CD4-positive, alpha-beta memory T cell (primary cell): Measurements from ENCODE around the gene MMP7. TPM values are rescaled to one million over a fixed set of nuclear protein-coding genes. Genes with fewer than 3 reads are reported as not detected.
A peak's percentile ranks its signal among the peaks of the same experiment; 100 is the strongest.

Experiments
- CTCF ChIA-PET: fragments of 350-600 bp; sonication (Branson Sonifier 250); formaldehyde crosslinking; loops from one replicate; lab custom pipeline; 2021; ENCODE audit warnings: inconsistent platforms; ENCODE audit not compliant: partially characterized antibody; lab: Charles Lee
- POLR2A ChIA-PET: fragments of 350-600 bp; sonication (Branson Sonifier 250); formaldehyde crosslinking; loops from one replicate; lab custom pipeline; 2021; ENCODE audit not compliant: partially characterized antibody; lab: Charles Lee
- DNase-seq, 5 donors: peaks; one replicate each; pipeline versions ENCODE4 v3.0.0 to v3.0.0-alpha.2; 2020 to 2022; ENCODE audit warnings: mixed read lengths in 1 of 5
- H3K27ac ChIP-seq: one replicate; pipeline ENCODE4 v1.7.0; 2013; ENCODE audit warnings: low read depth, low read length
- H3K27me3 ChIP-seq: 2 replicates; pipeline ENCODE4 v1.7.0; 2013; ENCODE audit warnings: mild to moderate bottlenecking, low read length, moderate library complexity; ENCODE audit not compliant: insufficient read depth
- H3K36me3 ChIP-seq: 2 replicates; pipeline ENCODE4 v1.7.0; 2013; ENCODE audit warnings: mild to moderate bottlenecking, low read length, moderate library complexity; ENCODE audit not compliant: insufficient read depth
- H3K4me1 ChIP-seq: 2 replicates; pipeline ENCODE4 v1.7.0; 2013; ENCODE audit warnings: mild to moderate bottlenecking, low read length, moderate library complexity; ENCODE audit not compliant: insufficient read depth
- H3K4me3 ChIP-seq, 2 donors: one replicate each; pipeline ENCODE4 v1.7.0; 2013; ENCODE audit warnings: low read length in 2 of 2, mild to moderate bottlenecking in 1 of 2
- H3K9me3 ChIP-seq, 2 donors: one replicate each; pipeline ENCODE4 v1.7.0; 2013; ENCODE audit warnings: low read length in 2 of 2, control low read depth in 1 of 2; ENCODE audit not compliant: control insufficient read depth in 1 of 2
- H3K27ac Mint-ChIP-seq, 7 donors: one replicate each; pipeline ENCODE4 v1.8.0; 2020 to 2021; ENCODE audit warnings: mixed read lengths in 7 of 7, mild to moderate bottlenecking in 6 of 7, inconsistent platforms in 3 of 7, moderate library complexity in 3 of 7
- H3K27me3 Mint-ChIP-seq, 2 donors: one replicate each; pipeline ENCODE4 v1.8.0; 2020 to 2021; ENCODE audit warnings: mixed read lengths in 2 of 2
- H3K36me3 Mint-ChIP-seq, 2 donors: one replicate each; pipeline ENCODE4 v1.8.0; 2020 to 2021; ENCODE audit warnings: mixed read lengths in 2 of 2, inconsistent platforms in 1 of 2, mild to moderate bottlenecking in 1 of 2
- H3K4me1 Mint-ChIP-seq, 4 donors: one replicate each; pipeline ENCODE4 v1.8.0; 2020 to 2021; ENCODE audit warnings: mixed read lengths in 4 of 4, mild to moderate bottlenecking in 1 of 4
- H3K4me3 Mint-ChIP-seq, 8 donors: one replicate each; pipeline ENCODE4 v1.8.0; 2020 to 2021; ENCODE audit warnings: mixed read lengths in 8 of 8, mild to moderate bottlenecking in 7 of 8, moderate library complexity in 6 of 8, inconsistent platforms in 3 of 8
- H3K9me3 Mint-ChIP-seq, 8 donors: one replicate each; pipeline ENCODE4 v1.8.0; 2020 to 2021; ENCODE audit warnings: mixed read lengths in 8 of 8, mild to moderate bottlenecking in 5 of 8, inconsistent platforms in 3 of 8, moderate library complexity in 1 of 8
- intact Hi-C: fragments of 100-400 bp; cut with micrococcal nuclease; formaldehyde crosslinking; loops from one replicate; pipeline ENCODE4 v1.15.1; 2023
- polyA plus RNA-seq, 2 donors: library from polyadenylated mRNA; unstranded; fragments of 300-500 nt; fragmentation: Illumina TruSeq; gene quantifications; one replicate each; pipeline ENCODE4 v1.2.3, GENCODE V29; 2021
- total RNA-seq, 2 experiments: library from RNA; stranded (reverse); gene quantifications; one replicate each; pipeline ENCODE4 v1.2.3, GENCODE V29; 2021

Gene MMP7
- not detected for total RNA-seq
- not detected for polyA plus RNA-seq

DNA sequence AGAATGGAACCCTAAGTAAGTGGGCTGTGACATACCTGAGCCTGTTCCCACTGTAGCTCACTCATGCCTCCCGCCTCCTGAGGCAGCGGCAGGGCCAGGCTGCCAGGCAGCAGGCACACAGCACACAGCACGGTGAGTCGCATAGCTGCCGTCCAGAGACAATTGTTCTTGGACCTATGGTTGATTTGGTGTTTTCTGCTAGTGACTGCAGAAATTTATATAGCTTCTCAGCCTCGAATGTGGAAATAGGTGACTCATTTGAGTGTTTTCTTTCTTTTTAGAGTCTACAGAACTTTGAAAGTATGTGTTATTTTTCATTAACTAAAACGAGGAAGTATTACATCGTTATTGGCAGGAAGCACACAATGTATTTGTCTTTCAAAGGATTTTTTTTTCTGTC, at the start of gene MMP7:
MMP7 (minus strand) TSS at position 190 of the 400 bp plus-strand sequence; CDS start at position 143, 47 bp downstream.
- Mint-ChIP-seq H3K27me3 (peaks cover 5 to 8% of the 10 kb centered on the region in 2 donors), H3K9me3 (no peaks in the 10 kb centered on the region), H3K36me3 (no peaks in the 10 kb centered on the region), H3K4me1 (peaks cover 1 to 6% (median 4%) of the 10 kb centered on the region in 4 donors), H3K27ac (no peak within 1 kb of the TSS), H3K4me3 (no peak within 1 kb of the TSS)
- intact Hi-C loops = no loop called here
- peaks cover 5% of the 10 kb centered on the region for H3K27me3 ChIP-seq
- H3K36me3 ChIP-seq = no peaks in the 10 kb centered on the region
- ChIA-PET CTCF (no interaction called here), POLR2A (no interaction called here)
- DNase-seq = no peak
- H3K27ac ChIP-seq = no peak within 1 kb of the TSS
- H3K9me3 ChIP-seq = no peaks in the 10 kb centered on the region
- H3K4me3 ChIP-seq = no peak within 1 kb of the TSS
- no peaks in the 10 kb centered on the region for H3K4me1 ChIP-seq

DNA sequence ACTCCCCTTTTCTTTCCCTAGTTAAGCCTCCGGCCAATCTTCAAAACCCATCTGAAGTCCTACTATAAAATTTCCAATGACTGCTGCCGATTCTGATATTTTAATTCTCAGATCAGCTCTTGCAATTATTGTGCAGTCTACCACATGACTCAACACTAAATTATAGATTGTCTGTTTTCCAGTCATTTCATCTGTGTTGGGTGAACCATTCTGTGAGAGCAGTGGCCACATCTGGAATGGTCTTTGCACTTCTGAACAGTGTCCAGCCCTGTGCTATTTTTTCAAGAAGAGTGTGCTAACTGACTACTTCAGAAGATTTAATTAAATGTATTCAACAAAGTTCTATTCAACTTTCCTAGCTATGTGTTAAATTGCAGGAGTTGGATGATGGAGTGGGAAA, 47.2 kb upstream of the MMP7 start:
- Histone ChIP-seq H3K36me3 (no peaks in the 10 kb centered on the region), H3K9me3 (no peaks in the 10 kb centered on the region), H3K4me3 (no peak overlapping the region), H3K27me3 (no peaks in the 10 kb centered on the region), H3K27ac (no peak overlapping the region), H3K4me1 (peaks cover 23% of the 10 kb centered on the region)
- Mint-ChIP-seq H3K9me3 (no peaks in the 10 kb centered on the region), H3K36me3 (no peaks in the 10 kb centered on the region), H3K27ac (peak overlapping the region in 1 of 7 donors; percentile 33), H3K4me3 (peak overlapping the region in 2 of 8 donors; percentile 8 to 66), H3K27me3 (no peaks in the 10 kb centered on the region), H3K4me1 (peaks cover 18 to 30% (median 25%) of the 10 kb centered on the region in 4 donors)
- ChIA-PET CTCF (no interaction called here), POLR2A (no interaction called here)
- no peak for DNase-seq
- intact Hi-C loops = no loop called here

GRCh38 chr11:102577182-102577581, 46.6 kb upstream of the MMP7 start:
- intact Hi-C loops = no loop called here
- Mint-ChIP-seq H3K27me3 (peaks cover 0 to under 1% of the 10 kb centered on the region in 2 donors), H3K27ac (peak overlapping the region in 4 of 7 donors; percentile 2 to 33 (median 16)), H3K4me1 (peaks cover 18 to 30% (median 25%) of the 10 kb centered on the region in 4 donors), H3K4me3 (peak overlapping the region in 6 of 8 donors; percentile 1 to 69 (median 30)), H3K9me3 (peaks cover 0 to under 1% (median 0%) of the 10 kb centered on the region in 8 donors), H3K36me3 (no peaks in the 10 kb centered on the region)
- no peak for DNase-seq
- CTCF ChIA-PET = interaction anchor here (1.2 kb wide), 1 partner anchor 35 kb away, joined by 6 read pairs; no protein-coding TSS in a partner anchor
- Histone ChIP-seq H3K9me3 (no peaks in the 10 kb centered on the region), H3K4me3 (no peak overlapping the region), H3K27me3 (no peaks in the 10 kb centered on the region), H3K27ac (no peak overlapping the region), H3K36me3 (no peaks in the 10 kb centered on the region), H3K4me1 (peaks cover 23% of the 10 kb centered on the region)
- POLR2A ChIA-PET = no interaction called here

- Mint-ChIP-seq H3K27ac (peak overlapping the region in 5 of 7 donors; percentile 20 to 80 (median 43)), H3K36me3 (no peaks in the 10 kb centered on the region), H3K4me3 (peak overlapping the region in 7 of 8 donors; percentile 1 to 49 (median 29)), H3K27me3 (peaks cover 0 to 2% of the 10 kb centered on the region in 2 donors), H3K4me1 (peaks cover 18 to 30% (median 25%) of the 10 kb centered on the region in 4 donors), H3K9me3 (peaks cover 0 to 2% (median 0%) of the 10 kb centered on the region in 8 donors)
- no peaks in the 10 kb centered on the region for H3K36me3 ChIP-seq
- no peak overlapping the region for H3K27ac ChIP-seq
- CTCF ChIA-PET = interaction anchor here (1.0 to 1.2 kb wide), 2 partner anchors 36 to 234 kb away, joined by 4 to 6 read pairs; no protein-coding TSS in a partner anchor
- H3K4me3 ChIP-seq = no peak overlapping the region
- POLR2A ChIA-PET = interaction anchor here (0.8 to 0.9 kb wide), 2 partner anchors 14 to 17 kb away, joined by 4 to 5 read pairs; no protein-coding TSS in a partner anchor
- peak in 2 of 5 donors; percentile 12 to 21 for DNase-seq
- intact Hi-C loops = no loop called here
- H3K9me3 ChIP-seq = no peaks in the 10 kb centered on the region
- no peaks in the 10 kb centered on the region for H3K27me3 ChIP-seq
- H3K4me1 ChIP-seq = peaks cover 23% of the 10 kb centered on the region
These were observed 45.8 kb upstream of the MMP7 start for GRCh38 chr11:102576350-102576749.

DNA sequence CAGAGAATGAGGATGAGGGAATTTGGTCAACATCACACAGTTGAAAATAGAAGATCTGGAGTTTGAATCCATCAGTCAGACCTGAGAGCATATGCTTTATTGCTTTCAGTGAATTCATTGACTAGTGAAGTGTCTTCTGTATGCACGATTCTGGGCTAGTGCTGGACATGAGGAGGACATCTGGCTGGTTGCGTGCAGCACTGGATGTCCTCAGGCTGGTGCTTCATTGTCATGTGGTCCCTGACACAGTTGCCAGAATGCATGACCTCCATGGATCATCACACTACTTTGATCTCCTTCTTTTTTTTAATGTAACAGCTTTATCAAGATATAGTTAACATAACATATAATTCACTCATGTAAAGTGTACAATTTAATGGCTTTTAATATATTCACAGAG, 44.5 kb upstream of the MMP7 start:
- H3K27ac Mint-ChIP-seq = no peak overlapping the region
- peaks cover 18 to 30% (median 23%) of the 10 kb centered on the region in 4 donors for H3K4me1 Mint-ChIP-seq
- CTCF ChIA-PET = no interaction called here

DNA sequence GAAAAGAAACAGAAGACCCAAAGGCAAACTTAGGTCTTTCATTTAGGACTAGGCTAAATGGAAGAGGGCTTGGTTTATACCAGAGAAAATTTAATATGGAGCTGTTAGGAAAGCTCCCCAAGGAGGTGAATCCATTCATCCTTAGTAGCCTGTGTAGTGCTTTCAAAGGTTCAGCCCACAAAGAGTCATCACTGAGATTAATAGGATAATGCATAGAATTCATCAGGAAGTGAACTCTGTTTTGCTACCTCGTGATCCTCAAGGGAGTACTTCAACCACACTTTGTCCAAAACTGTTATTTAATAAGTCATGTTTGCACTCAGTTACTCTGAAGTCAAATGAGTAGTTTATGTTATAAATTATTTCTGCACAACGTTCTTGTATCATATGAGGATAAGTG, 43.3 kb upstream of the MMP7 start:
- Histone ChIP-seq H3K4me1 (peaks cover 23% of the 10 kb centered on the region), H3K27me3 (no peaks in the 10 kb centered on the region), H3K4me3 (no peak overlapping the region), H3K9me3 (no peaks in the 10 kb centered on the region), H3K27ac (no peak overlapping the region), H3K36me3 (no peaks in the 10 kb centered on the region)
- intact Hi-C loops = no loop called here
- ChIA-PET POLR2A (no interaction called here), CTCF (no interaction called here)
- DNase-seq = no peak
- no peaks in the 10 kb centered on the region for H3K36me3 Mint-ChIP-seq
- no peak overlapping the region for H3K27ac Mint-ChIP-seq
- peaks cover 0 to 7% of the 10 kb centered on the region in 2 donors for H3K27me3 Mint-ChIP-seq
- peaks cover 0 to 8% (median 5%) of the 10 kb centered on the region in 8 donors for H3K9me3 Mint-ChIP-seq
- peaks cover 18 to 30% (median 22%) of the 10 kb centered on the region in 4 donors for H3K4me1 Mint-ChIP-seq
- no peak overlapping the region for H3K4me3 Mint-ChIP-seq

More for the DNA sequence above, 44.5 kb upstream of the MMP7 start:
- Mint-ChIP-seq H3K9me3 (peaks cover 0 to 2% (median 0%) of the 10 kb centered on the region in 8 donors), H3K36me3 (no peaks in the 10 kb centered on the region), H3K27me3 (peaks cover 0 to 4% of the 10 kb centered on the region in 2 donors), H3K4me3 (no peak overlapping the region)
- no peak overlapping the region for H3K27ac ChIP-seq
- no peak overlapping the region for H3K4me3 ChIP-seq
- peaks cover 23% of the 10 kb centered on the region for H3K4me1 ChIP-seq
- intact Hi-C loops = no loop called here
- no peaks in the 10 kb centered on the region for H3K36me3 ChIP-seq
- H3K9me3 ChIP-seq = no peaks in the 10 kb centered on the region
- POLR2A ChIA-PET = no interaction called here
- DNase-seq = no peak
- H3K27me3 ChIP-seq = no peaks in the 10 kb centered on the region

GRCh38 chr11:102572554-102573220, 42.1 kb upstream of the MMP7 start:
- Mint-ChIP-seq H3K9me3 (peaks cover 2 to 12% (median 7%) of the 10 kb centered on the region in 8 donors), H3K27ac (no peak overlapping the region), H3K4me3 (no peak overlapping the region), H3K27me3 (peaks cover 0 to 7% of the 10 kb centered on the region in 2 donors), H3K36me3 (peaks cover 1 to 6% of the 10 kb centered on the region in 2 donors), H3K4me1 (peaks cover 18 to 24% (median 21%) of the 10 kb centered on the region in 4 donors)
- no peaks in the 10 kb centered on the region for H3K36me3 ChIP-seq
- H3K27me3 ChIP-seq = no peaks in the 10 kb centered on the region
- ChIA-PET POLR2A (no interaction called here), CTCF (no interaction called here)
- intact Hi-C loops = no loop called here
- no peak overlapping the region for H3K4me3 ChIP-seq
- no peak for DNase-seq
- H3K4me1 ChIP-seq = peaks cover 21% of the 10 kb centered on the region
- no peaks in the 10 kb centered on the region for H3K9me3 ChIP-seq
- no peak overlapping the region for H3K27ac ChIP-seq
